Activated naive CD8-positive, alpha-beta T cell treated with anti-CD3 and anti-CD28 coated beads, Interleukin-2, amount 10 ng/mL, durations not matched to agents 7 days and 5 days (primary cell): ENCODE data around the gene ZGPAT. TPM values are rescaled to one million over a fixed set of nuclear protein-coding genes. Genes with fewer than 3 reads are reported as not detected.
"Not testable (repeated sequence)": the region's sequence is repeated elsewhere in the genome, so short reads cannot be mapped to it uniquely, and the experiment has no call there.

ENCODE experiments used
- ATAC-seq: fragments of 150-1000 bp; cut with Tn5 transposase; one replicate; pipeline ENCODE4 v1.10.0; 2021; ENCODE audit warnings: low read depth, moderate library complexity
- POLR2A ChIA-PET: fragments of 350-600 bp; sonication (Branson Sonifier 250); formaldehyde crosslinking; loops from one replicate; lab custom pipeline; 2021; ENCODE audit warnings: antibody characterized with exemption; lab: Charles Lee
- DNase-seq: peaks from one replicate; pipeline ENCODE4 v3.0.0; 2021
- H3K27ac Mint-ChIP-seq: one replicate; pipeline ENCODE4 v1.8.0; 2022; ENCODE audit warnings: mild to moderate bottlenecking, mixed read lengths
- H3K27me3 Mint-ChIP-seq: one replicate; pipeline ENCODE4 v1.8.0; 2022; ENCODE audit warnings: mild to moderate bottlenecking, moderate library complexity, mixed read lengths
- H3K36me3 Mint-ChIP-seq: one replicate; pipeline ENCODE4 v1.8.0; 2021; ENCODE audit warnings: mild to moderate bottlenecking, mixed read lengths
- H3K4me1 Mint-ChIP-seq: one replicate; pipeline ENCODE4 v1.8.0; 2021; ENCODE audit warnings: mixed read lengths
- H3K4me3 Mint-ChIP-seq: one replicate; pipeline ENCODE4 v1.8.0; 2022; ENCODE audit warnings: mild to moderate bottlenecking, moderate library complexity, mixed read lengths
- H3K9me3 Mint-ChIP-seq: one replicate; pipeline ENCODE4 v1.8.0; 2021; ENCODE audit warnings: mixed read lengths
- total RNA-seq, 2 experiments: library from RNA; stranded (reverse); gene quantifications; one replicate each; pipeline ENCODE4 v1.2.3, GENCODE V29; 2021

The ZGPAT gene
- total RNA-seq, 2 experiments from 2014 or later, result 43.0 to 44.5 TPM

DNA sequence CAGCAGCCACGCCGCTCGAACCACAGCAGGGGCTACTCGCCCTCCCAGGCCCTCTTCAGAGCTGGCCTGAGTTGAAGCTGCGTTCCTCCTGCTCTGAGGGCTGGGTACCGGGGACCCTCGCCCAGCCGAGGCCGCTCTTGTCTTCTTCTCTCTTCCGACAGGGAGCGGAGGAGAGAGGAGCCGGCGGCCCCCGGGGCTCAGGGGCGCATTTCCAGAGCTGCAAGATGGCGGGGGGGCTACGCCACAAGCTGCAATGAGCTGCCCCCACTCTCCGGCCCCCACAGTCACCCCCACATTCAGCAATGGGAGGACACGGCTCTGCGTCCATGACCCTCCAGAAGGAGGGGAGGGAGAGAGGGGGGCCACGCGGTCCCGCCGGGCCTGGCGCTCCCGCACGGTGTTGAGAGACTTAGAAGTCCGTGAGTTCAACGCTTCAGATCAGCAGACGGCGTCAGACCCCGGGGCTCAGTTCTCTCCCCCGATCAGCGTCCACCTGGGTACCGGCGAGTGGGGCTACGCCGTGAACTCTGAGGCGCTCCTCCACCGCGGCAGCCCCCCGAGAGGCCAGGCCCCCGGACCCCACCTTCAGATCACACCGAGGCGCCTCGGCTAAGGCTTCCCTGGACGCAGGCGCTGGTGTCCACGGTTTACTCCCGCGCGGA is 63.3 kb downstream of the ZGPAT start:
- Mint-ChIP-seq H3K9me3 (no peaks in the 10 kb centered on the region), H3K27me3 (no peaks in the 10 kb centered on the region), H3K4me3 (no peak overlapping the region), H3K4me1 (no peaks in the 10 kb centered on the region), H3K36me3 (no peaks in the 10 kb centered on the region), H3K27ac (no peak overlapping the region)
- DNase-seq (no peak), ATAC-seq (no peak)
- POLR2A ChIA-PET, result no interaction called here

DNA sequence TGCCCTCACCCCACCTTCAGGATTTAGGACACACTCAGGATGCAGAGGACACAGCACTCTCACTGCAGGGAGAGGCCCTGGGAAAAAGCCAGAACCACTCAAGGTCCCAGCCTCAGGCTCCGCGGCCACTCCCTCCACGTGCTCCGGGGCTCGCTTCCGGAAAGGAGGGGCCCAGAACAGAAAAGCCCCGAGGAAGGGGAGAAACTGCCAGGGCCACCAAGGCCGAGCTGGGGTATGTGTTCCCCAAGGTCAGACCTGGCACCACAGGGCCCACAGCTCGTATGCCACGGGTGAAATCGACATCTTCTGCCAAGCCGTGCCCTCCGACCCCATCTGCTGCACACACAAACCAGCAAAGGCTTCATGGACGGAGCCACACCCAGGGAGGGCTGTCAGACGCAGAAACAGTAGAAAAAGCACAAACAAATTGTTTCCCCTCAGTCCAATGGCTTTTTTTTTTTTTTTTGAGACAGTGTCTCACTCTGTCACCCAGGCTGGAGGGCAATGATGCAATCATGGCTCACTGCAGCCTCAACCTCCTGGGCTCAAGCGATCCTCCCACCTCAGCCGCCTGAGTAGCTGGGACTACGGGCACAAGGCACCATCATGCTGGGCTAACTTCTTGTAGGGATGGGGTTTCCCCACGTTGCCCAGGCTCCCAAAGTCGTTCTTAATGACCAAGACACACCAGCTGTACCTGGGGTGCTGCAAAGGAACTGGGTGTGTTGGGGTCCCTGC is 65.1 kb downstream of the ZGPAT start:
- Mint-ChIP-seq H3K9me3 (no peaks in the 10 kb centered on the region), H3K27ac (no peak overlapping the region), H3K4me3 (no peak overlapping the region), H3K4me1 (no peaks in the 10 kb centered on the region), H3K27me3 (no peaks in the 10 kb centered on the region), H3K36me3 (no peaks in the 10 kb centered on the region)
- POLR2A ChIA-PET, result no interaction called here
- ATAC-seq, result no peak
- DNase-seq, result no peak

DNA sequence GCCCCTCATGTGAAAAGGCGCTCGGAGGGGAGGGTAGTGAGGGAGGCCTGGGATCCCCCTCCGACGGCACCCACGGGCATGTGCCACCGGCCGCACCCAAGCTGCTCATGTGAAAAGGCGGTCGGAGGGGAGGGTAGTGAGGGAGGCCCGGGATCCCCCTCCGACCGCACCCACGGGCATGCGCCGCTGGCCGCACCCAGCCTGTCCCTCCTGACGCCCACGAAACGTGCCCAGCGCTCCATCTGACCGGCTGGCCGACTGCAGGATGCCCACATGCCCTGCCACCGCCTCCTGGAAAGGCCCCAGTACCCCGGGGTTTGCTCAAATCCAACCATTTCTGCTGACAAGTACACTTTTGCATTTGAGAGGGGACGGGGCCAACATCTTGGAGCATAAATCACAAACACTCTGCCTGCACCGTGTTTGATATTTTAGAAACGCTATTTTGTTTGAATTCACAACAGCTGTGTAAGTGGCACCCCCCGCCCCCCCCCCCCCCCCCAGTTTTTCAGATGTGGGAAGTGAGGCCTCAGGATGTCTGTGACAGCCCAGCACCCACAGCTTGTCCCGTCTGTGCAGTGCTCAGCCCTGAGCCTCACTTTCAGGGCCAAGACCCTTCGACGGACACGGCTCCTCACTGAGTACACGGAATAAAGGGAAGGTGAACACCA is 65.9 kb downstream of the ZGPAT start:
- no peak for ATAC-seq
- Mint-ChIP-seq H3K27me3 (no peaks in the 10 kb centered on the region), H3K27ac (no peak overlapping the region), H3K4me1 (no peaks in the 10 kb centered on the region), H3K36me3 (no peaks in the 10 kb centered on the region), H3K4me3 (no peak overlapping the region), H3K9me3 (no peaks in the 10 kb centered on the region)
- POLR2A ChIA-PET, result interaction anchor here (0.6 kb wide), 1 partner anchor 33 kb away, joined by 3 read pairs; no protein-coding TSS in a partner anchor
- no peak for DNase-seq

DNA sequence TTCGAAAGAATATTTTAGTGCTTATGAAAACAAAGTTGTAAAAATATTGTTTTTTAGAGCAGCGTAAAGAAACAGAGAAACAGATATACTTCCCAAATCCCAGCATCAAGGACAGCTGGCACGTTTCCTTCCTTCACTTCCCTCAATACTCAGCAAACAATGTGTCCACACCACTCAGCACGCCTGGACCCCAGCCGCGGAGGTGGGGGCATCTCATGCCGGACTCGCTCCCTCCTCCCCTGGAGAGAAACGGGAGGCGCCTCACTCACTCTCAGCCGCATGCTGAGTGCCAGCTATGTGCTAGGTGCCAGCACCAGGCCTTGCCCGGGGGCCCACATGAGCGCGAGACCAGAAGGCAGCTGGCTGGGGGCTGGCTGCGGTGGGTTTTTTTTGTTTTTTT is 66.5 kb downstream of the ZGPAT start:
- H3K27ac Mint-ChIP-seq, result no peak overlapping the region
- H3K4me1 Mint-ChIP-seq, result no peaks in the 10 kb centered on the region
- H3K36me3 Mint-ChIP-seq, result no peaks in the 10 kb centered on the region
- no peaks in the 10 kb centered on the region for H3K27me3 Mint-ChIP-seq
- H3K9me3 Mint-ChIP-seq, result no peaks in the 10 kb centered on the region
- no peak overlapping the region for H3K4me3 Mint-ChIP-seq
- POLR2A ChIA-PET, result interaction anchor here (0.6 kb wide), 1 partner anchor 34 kb away, joined by 3 read pairs; no protein-coding TSS in a partner anchor
- no peak for ATAC-seq
- no peak for DNase-seq

DNA sequence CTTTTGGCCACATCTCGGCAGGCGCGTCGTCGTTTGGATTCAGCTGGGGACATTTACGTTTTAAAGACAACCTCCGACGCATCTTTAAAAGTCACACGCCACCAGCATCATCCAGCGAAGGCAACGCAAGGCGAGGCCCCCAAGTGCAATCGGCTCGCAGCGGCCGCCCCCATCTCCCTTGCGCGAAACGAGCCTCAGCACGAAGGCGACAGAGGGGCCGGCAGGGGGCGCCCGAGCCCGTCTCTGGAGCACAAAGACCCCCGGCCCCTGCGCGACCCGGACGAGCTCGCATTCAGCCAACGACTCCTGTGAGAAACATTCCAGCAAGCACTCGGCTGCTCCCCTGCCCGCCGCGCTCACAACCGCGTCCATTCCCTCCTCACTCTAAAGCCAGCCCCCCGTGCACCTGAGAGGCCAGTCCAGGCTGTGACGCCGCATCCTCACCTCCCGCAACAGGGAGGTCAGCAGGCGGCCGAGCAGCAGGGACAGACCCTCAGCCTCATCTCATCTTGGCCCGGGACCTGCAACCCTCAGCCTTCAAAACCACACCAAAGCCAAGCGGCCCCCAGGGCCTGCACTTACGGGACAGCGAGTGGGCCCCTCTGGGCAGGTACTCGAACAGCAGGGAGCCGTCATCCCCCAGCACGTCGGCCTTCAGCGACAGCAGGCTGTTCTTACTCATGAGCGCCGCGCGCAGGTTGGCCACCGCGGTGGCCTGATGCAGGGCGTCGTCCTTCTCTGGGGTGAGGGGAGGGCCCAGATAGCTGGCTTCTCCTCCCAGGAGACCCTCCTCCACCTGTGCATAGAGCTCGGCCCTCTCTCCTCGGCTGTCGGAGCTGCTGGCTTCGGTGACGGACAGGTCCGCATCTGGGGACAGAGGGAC is 67.5 kb downstream of the ZGPAT start:
- no peak for ATAC-seq
- no peaks in the 10 kb centered on the region for H3K27me3 Mint-ChIP-seq

DNA sequence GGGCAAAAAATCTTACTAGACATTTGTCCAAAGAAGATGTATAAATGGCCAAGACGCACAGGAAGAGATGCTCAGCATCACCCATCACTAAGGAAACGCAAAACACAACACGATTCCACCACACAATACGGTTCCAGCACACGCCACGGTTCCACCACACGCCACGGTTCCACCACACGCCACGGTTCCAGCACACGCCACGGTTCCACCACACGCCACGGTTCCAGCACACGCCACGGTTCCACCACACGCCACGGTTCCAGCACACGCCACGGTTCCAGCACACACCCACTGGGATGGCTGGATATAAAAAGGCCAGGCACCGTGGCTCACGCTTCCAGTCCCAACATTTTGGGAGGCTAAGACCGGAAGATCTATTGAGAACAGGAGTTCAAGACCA is 69.0 kb downstream of the ZGPAT start:
- DNase-seq, H3K4me3 Mint-ChIP-seq, H3K9me3 Mint-ChIP-seq, H3K4me1 Mint-ChIP-seq, H3K27ac Mint-ChIP-seq, H3K36me3 Mint-ChIP-seq, H3K27me3 Mint-ChIP-seq, ATAC-seq, POLR2A ChIA-PET: not testable (repeated sequence)

More for the DNA sequence above, 67.5 kb downstream of the ZGPAT start:
- H3K36me3 Mint-ChIP-seq, result no peaks in the 10 kb centered on the region
- H3K9me3 Mint-ChIP-seq, result no peaks in the 10 kb centered on the region
- H3K27ac Mint-ChIP-seq, result no peak overlapping the region
- no peaks in the 10 kb centered on the region for H3K4me1 Mint-ChIP-seq
- DNase-seq, result peak; percentile 59
- H3K4me3 Mint-ChIP-seq, result peak overlapping the region; percentile 25
- POLR2A ChIA-PET, result interaction anchor here (1.0 kb wide), 1 partner anchor 37 kb away, joined by 3 read pairs; no protein-coding TSS in a partner anchor

DNA sequence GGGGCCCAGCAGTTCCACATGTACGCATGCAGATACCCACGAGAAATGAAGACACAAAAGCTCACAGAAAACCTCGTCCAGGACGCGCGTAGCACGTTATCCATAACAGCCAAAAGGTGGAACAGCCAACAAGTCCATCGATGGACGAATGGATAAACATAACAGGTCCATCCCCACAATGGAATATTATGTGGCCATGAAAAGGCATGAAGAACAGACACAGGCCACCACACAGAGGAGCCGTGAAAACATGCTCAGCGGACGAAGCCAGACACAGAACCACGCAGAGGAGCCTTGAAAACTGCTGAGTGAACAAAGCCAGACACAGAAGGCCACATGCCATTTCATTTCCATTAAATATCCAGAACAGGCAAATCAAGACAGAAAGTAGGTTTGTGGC is 69.8 kb downstream of the ZGPAT start:
- DNase-seq, result no peak
- peaks cover 13% of the 10 kb centered on the region for H3K4me1 Mint-ChIP-seq
- ATAC-seq, result no peak
- POLR2A ChIA-PET, result no interaction called here
- no peaks in the 10 kb centered on the region for H3K9me3 Mint-ChIP-seq
- peaks cover 4% of the 10 kb centered on the region for H3K27me3 Mint-ChIP-seq
- no peaks in the 10 kb centered on the region for H3K36me3 Mint-ChIP-seq
- H3K27ac Mint-ChIP-seq, result no peak overlapping the region
- no peak overlapping the region for H3K4me3 Mint-ChIP-seq

DNA sequence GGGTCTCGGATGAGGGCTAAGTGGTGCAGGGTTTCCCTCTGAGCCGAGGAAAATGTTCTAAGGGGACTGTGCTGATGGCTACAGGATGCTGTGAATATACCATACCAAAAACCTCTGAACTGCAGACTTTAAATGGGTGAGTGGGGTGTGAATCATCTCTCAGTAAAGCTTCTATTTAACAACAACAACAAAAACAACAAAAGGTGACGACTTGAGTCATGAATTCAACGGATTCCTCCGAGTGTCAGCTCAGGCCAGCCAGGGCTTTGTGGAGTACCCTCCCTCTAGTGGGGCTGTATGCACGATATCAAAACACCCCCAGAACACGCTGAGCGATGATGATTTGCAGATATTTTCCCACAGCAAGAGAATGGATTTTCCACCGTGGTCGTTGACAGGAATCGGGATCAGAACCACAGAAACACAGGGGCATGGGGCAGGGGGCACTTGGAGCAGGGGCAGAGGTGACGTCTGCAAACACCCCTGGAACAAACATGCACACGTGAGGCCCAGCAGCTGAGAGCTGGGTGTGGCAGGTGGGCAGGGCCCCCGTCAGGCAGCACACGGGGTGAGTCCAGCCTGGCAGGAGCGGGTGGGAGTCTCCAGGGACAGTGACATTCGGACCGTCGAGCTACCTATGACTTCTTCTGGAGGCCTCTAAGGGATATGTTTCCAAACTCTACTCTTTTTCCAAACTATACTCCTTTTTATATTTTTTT is 70.4 kb downstream of the ZGPAT start:
- DNase-seq, result no peak
- no peaks in the 10 kb centered on the region for H3K36me3 Mint-ChIP-seq
- H3K4me1 Mint-ChIP-seq, result peaks cover 14% of the 10 kb centered on the region
- H3K27me3 Mint-ChIP-seq, result peaks cover 4% of the 10 kb centered on the region
- no peak overlapping the region for H3K4me3 Mint-ChIP-seq
- no peak overlapping the region for H3K27ac Mint-ChIP-seq
- no peaks in the 10 kb centered on the region for H3K9me3 Mint-ChIP-seq
- no peak for ATAC-seq
- POLR2A ChIA-PET, result interaction anchor here (1.1 kb wide), 1 partner anchor 38 kb away, joined by 3 read pairs; no protein-coding TSS in a partner anchor

DNA sequence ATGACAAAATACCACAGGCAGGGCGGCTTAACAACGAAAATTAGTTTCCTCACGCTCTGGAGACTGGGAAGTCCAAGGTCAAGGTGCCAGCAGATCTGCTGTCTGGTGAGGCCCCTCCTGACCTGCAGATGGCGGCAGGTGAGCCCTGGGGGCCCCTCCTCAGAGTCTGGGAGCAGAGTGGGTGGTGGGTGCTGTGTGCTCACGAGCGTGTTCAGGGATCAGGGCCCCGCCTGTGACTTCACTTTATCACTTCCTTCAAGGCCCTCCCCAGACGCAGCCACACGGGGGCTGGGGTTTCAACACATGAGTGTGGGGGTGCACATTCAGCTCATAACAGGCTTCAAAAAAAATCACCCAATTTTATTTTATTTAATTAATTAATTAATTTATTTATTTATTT is 71.0 kb downstream of the ZGPAT start:
- Mint-ChIP-seq H3K9me3 (no peaks in the 10 kb centered on the region), H3K27me3 (peaks cover 4% of the 10 kb centered on the region)
- POLR2A ChIA-PET, result interaction anchor here (1.1 kb wide), 1 partner anchor 38 kb away, joined by 3 read pairs; no protein-coding TSS in a partner anchor

DNA sequence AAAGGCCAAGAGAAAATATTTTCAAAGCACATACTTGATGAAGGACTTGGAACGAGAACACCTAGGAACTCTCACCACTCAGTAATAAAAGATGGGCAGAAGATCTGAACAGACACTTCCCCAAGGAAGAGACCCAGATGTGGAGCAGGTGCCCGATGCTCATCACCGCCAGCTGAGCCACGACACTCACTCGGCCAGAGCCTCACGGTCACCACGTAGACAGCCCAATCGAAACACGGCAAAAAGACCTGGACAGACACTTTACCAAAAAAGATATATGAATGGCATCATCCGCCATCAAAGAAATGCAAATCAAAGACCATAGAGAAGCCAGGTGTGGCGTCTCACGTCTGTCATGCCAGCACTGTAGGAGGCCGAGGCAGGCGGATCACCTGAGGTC is 73.3 kb downstream of the ZGPAT start:
- no peak for ATAC-seq
- Mint-ChIP-seq H3K4me1 (peaks cover 18% of the 10 kb centered on the region), H3K36me3 (no peaks in the 10 kb centered on the region), H3K9me3 (no peaks in the 10 kb centered on the region), H3K4me3 (peak overlapping the region; percentile 36), H3K27ac (no peak overlapping the region), H3K27me3 (peaks cover 4% of the 10 kb centered on the region)
- POLR2A ChIA-PET, result interaction anchor here (0.6 to 0.7 kb wide), 2 partner anchors 30 to 95 kb away, joined by 3 read pairs; no protein-coding TSS in a partner anchor
- no peak for DNase-seq

More for the DNA sequence above, 71.0 kb downstream of the ZGPAT start:
- ATAC-seq, result no peak
- Mint-ChIP-seq H3K4me1 (peaks cover 14% of the 10 kb centered on the region), H3K4me3 (no peak overlapping the region), H3K36me3 (no peaks in the 10 kb centered on the region), H3K27ac (no peak overlapping the region)
- DNase-seq, result no peak

DNA sequence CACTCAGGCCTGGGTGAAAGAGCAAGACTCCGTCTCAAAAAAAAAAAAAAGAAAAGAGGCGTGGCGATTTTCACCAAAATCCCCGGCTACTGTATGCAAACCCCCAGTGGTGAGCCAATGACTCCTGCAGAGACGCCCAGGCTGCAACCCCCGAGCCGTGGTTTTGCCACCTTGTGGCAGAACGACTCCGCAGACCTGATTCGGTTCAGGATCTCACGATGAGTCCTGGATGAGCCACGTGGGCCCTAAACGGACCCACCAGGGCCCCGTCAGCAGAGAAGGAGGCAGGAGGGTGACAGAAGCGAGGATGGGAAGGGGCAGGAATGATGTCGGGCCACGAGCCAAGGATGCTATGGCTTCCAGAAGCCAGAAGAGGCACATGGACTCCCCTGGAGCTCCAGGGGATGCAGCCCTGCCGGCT is 74.2 kb downstream of the ZGPAT start:
- ATAC-seq (peak; percentile 90), DNase-seq (peak; percentile 58)
- Mint-ChIP-seq H3K27me3 (peaks cover 4% of the 10 kb centered on the region), H3K4me1 (peaks cover 21% of the 10 kb centered on the region), H3K27ac (peak overlapping the region; percentile 71), H3K36me3 (no peaks in the 10 kb centered on the region), H3K9me3 (no peaks in the 10 kb centered on the region), H3K4me3 (peak overlapping the region; percentile 32)
- POLR2A ChIA-PET, result interaction anchor here (0.6 to 0.7 kb wide), 2 partner anchors 31 to 96 kb away, joined by 3 read pairs; no protein-coding TSS in a partner anchor

DNA sequence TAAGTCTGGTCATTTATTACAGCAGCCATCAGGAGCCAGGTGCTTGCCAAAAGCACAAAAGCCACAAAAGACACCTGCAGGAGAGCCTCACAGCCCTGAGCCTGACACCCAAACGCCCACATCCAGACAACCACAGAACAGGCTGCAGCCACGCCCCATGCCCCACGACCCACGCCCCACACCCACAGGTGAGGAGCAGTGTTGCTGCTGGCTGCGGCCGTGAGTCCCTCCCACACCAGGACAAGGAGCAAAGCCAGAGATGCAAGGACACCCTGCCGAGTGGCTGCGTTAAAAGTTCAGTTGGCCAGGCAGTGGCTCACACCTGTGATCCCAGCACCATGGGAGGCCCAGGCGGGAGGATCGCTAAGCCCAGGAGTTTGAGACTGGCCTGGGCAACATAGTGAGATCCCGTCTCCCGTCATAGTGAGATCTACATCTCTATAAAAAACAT is 74.7 kb downstream of the ZGPAT start:
- Mint-ChIP-seq H3K4me3 (no peak overlapping the region), H3K27ac (no peak overlapping the region), H3K4me1 (peaks cover 21% of the 10 kb centered on the region), H3K27me3 (peaks cover 4% of the 10 kb centered on the region), H3K9me3 (no peaks in the 10 kb centered on the region), H3K36me3 (no peaks in the 10 kb centered on the region)
- POLR2A ChIA-PET, result no interaction called here
- DNase-seq (no peak), ATAC-seq (no peak)
